Activated naive CD4-positive, alpha-beta T cell (primary cell): ENCODE data around the gene DISP1.

Experiments used
- DNase-seq, 4 experiments: peaks; one replicate each; lab custom pipeline; 2025; lab: John Stamatoyannopoulos, UW

The DISP1 gene

DNA sequence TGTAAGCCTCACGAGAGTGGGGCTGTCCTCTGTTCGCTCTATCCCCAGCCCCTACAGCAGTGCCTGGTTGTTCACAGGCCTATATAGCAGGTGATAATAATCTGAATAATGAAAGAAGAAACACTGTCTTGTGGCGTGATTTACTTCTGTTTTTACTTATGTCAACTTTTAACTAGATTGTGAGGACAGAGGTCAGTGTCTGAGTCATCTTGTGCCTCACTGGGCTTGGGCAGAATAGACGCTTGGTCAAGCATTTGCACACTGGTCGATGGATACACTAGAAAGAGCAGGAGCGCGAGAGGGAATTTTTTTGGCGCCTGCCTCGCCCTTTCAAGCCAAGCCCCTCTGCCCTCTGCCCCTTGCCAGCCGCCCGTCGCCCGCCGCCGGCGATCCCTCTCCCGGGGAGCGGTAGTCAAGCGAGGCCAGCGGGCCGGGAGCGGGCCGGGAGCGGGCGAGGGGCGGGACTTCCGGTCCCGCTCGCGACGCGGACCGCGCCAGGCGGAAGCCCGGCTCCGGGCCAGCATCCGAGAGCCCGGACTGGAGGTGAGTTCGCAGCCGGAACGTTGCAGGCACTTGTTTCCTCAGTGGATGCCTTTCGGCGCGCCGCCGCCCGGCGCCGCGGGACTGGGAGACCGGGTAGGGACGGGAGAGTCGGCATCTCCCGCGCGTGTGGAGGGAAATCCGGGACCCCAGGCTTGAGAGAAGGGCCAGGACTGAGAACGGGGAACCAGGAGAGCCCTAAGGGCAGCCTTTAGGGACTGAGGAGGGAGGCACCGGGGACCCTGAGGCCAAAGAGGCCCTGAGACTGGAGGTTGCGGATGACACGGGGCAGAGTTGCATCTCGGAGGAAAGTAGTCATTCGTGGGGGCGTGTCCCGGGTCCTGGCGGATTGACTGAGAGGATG is at the start of gene DISP1:
TSS of gene DISP1 (plus strand) at position 504 of the 904 bp plus-strand sequence. CDS start 127,785 bp downstream, outside the sequence.
- peak; percentile 29 to 55 (median 38) for DNase-seq

DNA sequence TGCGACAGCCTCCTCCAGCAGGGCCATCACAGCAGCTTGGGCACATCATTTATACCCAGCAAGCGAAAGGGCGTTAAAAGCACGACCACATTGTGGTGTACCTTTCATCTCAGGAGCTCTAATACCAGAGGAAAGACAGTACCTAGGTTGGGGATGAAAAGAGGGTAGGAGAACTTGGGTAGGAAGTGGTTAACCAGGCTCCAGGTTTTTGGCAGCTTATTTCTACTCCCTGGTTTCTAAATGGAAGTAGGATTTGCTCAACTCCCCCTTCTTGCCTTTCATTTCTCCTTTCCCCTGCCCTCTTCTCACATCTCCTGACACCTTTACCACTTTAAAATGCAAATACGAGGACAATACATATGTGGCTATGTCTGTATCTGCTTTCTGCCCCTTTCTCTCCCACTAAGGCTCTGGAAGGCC is 47.7 kb upstream of the DISP1 start:
- DNase-seq: no peak

- DNase-seq: no peak
Measured at GRCh38 chr1:222768592-222768991, 46.2 kb upstream of the DISP1 start.

- DNase-seq: no peak
Measured at GRCh38 chr1:222769181-222769580, 45.7 kb upstream of the DISP1 start.

GRCh38 chr1:222769971-222770620 is 44.7 kb upstream of the DISP1 start:
- DNase-seq: no peak

- no peak for DNase-seq
Measured at GRCh38 chr1:222772996-222773379, 41.9 kb upstream of the DISP1 start.

DNA sequence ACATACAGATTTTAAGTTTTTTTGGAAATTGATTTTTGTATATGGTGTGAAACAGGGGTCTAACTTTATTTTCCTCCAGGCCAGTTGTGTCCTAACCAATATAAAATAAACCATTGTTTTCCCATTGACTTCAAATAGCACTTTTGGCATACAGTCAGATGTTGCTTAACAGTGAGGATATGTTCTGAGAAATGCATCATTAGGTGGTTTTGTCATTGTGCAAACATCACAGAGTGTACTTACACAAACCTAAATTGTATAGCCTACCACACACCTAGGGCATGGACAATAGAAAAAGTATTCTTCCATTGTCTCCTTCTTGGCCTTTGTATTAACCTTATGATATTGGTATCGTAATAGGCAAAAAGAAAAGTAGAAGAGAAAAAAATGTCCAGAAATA is 37.4 kb upstream of the DISP1 start:
- DNase-seq: no peak

DNA sequence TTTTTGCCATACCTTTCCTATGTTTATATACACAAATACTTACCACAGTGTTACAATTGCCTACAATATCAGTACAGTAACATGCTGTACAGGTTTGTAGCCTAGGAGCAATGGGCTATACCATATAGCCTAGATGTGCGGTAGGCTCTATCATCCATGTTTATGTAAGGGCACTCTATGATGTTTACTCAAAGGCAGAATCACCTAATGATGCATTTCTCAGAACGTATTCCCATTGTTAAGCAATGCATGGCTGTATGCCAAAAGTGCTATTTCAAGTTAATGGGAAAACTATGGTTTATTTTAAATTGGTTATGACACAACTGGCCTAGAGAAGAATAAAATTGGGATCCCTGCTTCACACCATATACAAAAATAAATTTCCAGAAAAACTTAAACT is 36.9 kb upstream of the DISP1 start:
- no peak for DNase-seq

- DNase-seq: no peak
Measured at GRCh38 chr1:222781251-222781650, 33.6 kb upstream of the DISP1 start.

DNA sequence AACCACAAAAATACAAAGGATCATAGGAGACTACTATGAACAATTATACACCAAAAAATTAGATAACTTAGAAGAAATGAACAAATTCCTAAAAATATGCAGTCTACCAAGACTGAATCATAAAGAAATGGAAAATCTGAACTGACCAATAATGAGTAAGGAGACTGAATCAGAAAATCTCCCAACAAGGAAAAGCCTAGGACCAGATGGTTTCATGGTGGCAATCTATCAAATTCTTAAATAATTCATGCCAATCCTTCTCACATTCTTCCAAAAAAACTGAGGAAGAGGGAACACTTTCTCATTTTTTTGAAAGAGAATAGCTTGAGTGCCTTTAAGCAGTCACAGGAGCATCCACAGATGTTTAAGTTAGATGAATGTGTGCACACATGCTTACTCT is 31.8 kb upstream of the DISP1 start:
- DNase-seq: no peak

DNA sequence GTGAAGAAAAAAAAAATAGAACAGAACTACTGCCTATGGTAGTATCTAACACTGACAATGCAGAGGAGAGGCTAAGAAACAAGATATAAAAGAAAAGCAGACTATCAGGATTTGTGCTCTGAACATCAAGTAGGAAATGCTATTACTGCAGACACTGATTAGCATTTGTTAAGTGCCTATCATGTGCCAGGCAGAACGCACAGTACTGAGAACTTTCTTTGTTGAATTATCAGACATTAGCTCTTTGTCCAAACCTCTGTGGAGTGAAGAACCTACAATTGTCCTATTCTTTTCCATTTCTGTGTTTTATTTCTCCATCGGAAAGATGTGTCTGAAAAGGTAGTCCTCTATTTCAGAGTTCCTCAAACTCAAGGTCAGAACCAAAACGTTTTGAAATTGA is 30.5 kb upstream of the DISP1 start:
- DNase-seq: no peak

DNA sequence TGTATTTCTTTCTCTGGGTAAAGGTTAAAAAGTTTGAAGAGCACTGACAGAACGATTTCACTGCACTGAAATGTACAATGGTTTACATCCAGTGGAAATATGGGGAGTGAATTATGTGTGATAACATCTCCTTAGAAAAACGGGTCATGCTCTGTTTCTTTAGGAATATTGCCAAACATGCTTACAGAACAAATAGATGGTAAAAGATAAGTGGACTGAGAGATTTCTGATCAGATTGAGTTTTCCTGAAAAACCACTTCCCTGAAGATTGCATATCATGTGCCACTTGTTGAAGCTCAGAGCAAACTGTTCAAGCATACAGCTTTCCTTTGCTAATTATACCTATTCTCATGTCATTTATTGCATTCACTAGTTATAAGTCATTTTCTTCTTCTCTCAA is 29.9 kb upstream of the DISP1 start:
- DNase-seq: no peak

DNA sequence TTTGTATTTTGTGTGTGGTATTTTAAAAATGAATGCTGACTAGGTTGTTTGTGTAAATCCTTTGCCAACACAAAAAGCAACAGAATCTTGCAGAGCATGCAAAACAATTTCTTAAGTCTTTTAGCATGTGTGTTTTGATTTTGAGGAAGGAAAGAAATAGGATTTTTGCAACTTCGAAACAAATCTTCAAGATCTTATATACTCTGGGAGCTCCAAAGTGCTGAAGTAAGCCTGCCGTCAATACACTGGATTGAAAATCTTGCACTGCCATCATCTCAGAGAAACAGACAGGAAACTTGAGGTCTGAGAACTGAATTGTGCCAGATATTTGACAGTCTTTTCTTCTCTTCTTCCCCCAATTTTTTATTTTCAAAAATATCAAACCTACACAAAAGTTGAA is 29.3 kb upstream of the DISP1 start:
- no peak for DNase-seq

GRCh38 chr1:222786121-222786520 is 28.7 kb upstream of the DISP1 start:
- DNase-seq: no peak

DNA sequence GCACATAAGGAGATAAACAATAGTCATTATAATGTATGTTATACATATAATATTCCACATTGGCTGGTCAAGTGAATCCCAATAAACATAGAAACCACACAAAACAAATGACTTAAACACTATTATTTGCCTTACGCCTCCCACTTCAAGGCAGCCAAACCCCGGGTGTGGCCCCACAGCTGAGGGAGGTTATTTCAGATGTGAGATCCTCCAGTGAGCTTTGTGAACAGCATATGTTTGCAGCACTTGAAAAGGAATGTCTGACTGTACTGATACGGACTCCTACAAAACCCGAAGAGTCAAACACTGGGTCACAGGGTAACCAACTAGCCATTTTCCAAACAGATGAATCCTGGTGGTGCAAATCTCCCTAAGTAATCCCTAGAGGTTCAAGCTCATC is 27.1 kb upstream of the DISP1 start:
- DNase-seq: no peak

GRCh38 chr1:222788402-222789156 is 26.3 kb upstream of the DISP1 start:
- no peak for DNase-seq

GRCh38 chr1:222790115-222790514 is 24.7 kb upstream of the DISP1 start:
- no peak for DNase-seq

- DNase-seq: no peak
Measured at GRCh38 chr1:222790520-222790919, 24.3 kb upstream of the DISP1 start.

DNA sequence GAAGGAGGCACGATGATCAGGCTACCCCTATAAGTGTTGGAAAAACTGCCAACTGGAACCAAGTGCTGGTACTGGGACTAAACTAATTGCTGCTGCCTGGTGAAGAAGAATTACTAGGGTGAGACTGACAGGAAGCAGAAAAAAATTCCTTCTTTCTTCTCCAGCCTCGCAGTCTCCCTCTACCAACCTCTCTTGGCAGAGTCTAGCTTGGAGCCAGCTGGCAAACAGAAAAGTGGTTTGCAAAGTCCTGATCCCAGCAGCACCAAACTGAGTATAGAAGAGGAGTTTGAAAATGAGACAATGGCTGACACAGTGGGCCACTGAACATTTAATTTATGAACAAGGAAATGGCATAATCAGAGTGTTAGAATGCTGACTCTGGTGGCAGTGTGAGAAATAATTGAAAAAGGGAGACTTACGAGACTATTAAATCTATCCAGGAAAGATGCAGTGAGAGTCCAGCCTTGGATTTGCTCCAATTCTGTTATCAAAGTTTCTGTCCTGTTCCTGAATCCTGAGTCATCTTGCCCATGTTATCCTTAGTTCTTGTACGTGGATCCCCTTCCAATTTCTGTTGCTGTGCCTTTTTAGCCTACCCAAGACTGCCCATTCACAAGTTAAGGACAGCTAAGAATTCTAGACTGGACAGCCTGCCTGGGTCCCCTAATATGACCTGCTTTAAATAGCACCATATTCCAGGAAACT is 23.7 kb upstream of the DISP1 start:
- DNase-seq: no peak

DNA sequence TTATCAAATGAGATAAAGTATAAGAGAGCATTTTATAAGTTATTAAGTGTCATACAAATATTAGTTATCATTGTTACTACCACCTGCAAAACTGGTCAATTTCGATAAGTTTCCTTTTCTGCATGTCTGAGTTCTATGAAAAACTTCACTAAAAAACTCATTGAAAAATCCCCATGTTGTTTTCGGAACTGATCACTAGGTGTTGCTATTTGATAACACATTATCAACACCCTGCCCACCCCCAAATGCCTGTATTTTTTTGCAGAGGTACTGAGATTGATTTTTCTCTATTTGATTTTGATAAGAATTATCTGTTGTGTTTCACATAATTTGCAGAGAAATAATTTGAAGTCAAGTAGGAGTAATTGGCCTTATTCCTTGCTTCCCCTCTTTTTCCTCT is 22.1 kb upstream of the DISP1 start:
- DNase-seq: no peak

DNA sequence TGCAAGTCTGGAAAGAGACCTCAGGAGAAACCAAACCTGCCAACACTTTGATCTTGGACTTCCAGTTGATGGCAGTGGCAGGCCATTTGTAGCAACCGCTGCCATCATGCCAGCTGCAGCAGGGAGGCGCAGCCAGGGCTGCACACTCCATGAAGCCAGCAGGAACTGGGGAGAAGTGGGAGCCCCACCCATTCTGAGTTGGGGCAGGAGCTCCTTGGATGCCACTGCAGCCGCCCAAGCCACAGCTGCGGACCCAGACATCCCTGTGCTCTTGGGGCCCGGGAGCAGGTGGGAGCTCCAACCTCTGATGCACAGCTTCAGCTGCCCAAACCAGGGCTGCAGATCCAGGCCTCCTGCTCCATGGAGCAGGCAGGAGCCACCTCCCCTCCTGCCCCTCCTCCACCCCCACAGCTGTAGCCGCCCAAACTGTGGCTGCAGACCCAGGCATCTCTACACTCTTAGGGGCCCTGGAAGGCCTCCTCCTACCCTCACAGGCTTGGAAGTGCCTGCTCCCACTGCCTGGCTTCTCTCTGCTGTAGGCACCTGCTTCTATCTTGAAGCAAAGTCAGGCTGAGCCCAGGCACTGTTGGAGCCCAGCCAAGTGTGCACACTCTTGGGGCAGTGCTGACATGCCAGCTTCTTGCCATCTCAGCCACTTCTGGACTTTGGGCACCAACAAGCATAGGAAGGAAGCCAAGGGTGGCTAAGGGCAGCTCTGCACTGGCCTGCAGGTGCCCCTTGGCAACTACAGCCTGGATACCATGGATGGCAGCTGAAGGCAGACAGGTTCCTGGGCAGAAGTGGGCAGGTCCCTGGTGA is 20.0 kb upstream of the DISP1 start:
- no peak for DNase-seq
